HTERT RPE-1 (cell line): Measurements from ENCODE around the gene RPL34.

ENCODE experiments used
- in situ Hi-C: fragments of 300-500 bp; cut with MboI; formaldehyde crosslinking; loops from 4 replicates; pipeline ENCODE4 v1.14.3; 2020; ENCODE audit warnings: low sequenced_read_pairs

Gene RPL34

DNA sequence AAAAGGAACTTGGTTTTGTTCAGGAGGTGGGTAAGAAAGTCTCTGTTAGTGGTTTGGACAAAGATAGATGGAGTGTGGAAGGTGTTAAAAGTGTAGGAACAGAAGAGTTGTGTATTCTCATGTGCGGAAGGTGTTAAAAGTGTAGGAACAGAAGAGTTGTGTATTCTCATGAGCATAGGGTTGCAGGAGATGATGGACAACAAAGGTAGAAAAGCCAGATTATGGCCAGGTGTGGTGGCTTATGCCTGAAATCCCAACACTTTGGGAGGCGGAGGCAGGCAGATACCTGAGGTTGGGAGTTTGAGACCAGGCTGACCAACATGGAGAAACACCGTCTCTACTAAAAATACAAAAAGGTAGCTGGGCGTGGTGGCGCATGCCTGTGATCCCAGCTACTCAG lies 2.5 kb downstream of the RPL34 start:
- in situ Hi-C loops = no loop called here

DNA sequence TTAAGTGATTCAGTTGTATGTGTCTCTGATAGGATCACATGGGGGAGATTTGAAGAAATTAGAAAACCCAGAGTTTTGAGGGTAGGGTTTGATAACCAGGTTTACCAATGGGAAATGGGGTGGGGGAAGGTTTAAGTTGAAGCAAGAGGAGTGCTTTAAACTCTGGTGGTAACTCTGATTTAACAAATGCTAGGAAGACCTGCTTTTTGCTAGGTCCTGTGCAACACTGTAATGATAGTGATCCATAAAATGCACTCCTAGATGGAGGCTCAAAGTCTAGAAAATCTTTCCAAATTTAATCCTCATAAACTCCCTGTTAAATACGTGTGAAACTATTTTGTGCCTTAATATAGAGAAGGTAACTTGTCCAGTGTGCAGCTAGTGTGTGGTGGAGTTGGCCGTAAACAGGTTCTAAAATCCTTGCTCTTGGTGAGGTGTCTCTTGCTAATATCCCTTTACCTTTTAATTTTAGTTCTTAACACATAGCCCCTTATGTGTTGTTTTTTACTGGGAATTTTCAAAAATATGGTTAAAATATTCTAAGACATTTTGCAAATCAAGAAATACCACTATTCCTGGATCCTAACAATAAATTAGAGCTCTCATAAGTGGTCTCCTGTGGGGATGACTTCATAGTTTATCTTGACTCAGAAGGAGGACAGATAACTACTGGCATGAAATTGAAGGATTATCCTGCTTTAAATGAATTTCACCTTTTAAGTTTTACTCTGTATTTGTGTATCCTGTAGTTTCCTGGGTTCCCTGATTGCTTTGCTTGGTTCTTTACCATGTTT lies 4.1 kb downstream of the RPL34 start:
- in situ Hi-C loops = no loop called here

DNA sequence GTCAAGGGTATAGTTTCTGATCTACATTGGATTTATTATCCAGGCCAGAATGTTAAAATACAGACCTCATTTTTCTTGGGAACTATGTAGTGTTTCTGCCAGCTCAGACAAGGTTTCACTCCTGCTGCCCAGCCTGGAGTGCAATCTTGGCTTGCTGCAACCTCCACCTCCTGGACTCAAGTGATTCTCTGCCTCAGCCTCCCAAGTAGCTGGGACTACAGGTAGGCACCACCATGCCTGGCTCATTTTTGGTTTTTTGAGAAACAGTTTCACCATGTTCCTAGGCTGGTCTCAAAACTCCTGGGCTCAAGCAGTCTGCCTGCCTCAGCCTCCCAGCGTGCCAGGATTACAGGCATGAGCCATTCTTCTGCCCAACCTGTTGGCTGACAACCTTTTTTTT lies 5.7 kb downstream of the RPL34 start:
- in situ Hi-C loops = no loop called here

DNA sequence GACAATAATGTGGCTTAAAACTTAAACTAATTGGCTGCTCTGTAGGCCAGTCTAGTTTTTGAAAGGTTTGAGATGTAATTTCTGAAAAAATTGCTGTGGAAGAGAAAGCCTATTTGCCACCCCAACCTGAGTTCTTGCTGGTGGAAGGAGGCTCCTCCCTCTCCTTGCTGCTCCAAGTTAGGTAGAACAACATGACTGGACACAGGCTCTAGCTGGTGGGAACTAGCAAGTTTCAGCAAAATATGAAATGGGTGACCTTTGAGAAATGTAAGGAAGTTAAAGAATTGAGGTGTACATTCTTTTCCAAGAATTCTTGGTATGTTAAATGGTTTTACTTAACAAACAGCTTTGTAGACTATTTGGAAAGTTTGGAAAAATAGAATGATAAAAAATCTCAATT lies 8.0 kb downstream of the RPL34 start:
- in situ Hi-C loops = no loop called here

DNA sequence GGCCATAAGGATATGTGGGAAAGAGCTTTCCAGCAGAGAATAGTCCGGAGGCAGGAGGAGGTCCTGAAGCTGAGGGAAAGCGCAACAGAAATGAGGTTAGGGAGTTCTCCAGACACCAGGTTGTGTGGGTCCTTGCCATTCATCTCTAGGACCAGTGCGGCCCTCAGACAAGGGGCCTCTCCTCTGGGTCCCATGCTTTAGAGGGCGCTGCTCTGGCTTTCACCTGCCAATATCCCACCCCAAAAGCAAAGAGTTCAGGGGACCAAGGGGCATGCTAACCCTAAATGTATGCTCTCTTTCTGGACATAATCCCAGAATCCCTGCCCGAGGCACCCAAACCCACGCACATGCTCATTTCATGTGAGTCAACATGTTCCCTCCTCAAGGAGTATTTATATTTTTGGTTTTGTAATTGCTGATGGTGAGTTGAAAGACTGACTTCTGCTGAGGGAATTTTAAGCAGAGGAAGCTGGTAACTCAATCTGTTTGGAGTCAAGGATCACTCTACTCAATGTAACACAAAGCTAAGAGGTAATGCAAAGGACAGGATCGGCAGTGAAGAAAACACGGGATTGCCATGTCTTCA lies 14.8 kb downstream of the RPL34 start:
- in situ Hi-C loops = no loop called here

DNA sequence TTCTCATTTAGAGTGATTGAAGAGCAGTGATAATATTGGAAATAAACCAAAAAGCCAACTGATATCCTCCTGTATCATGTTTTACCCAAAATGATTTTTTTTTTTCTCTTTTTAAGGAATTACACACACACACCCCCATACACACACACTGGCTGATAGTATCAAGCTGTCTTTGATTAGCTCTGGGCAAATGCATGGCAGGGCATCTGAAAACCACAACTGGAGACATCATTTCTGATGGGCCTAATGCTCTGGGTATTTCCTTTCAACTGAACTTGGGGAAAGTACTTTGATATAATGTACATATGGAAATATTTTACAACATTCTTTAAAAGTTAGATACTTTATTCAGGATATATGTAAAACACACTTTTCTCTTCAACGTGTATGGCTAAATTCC lies 15.9 kb downstream of the RPL34 start:
- in situ Hi-C loops = no loop called here

DNA sequence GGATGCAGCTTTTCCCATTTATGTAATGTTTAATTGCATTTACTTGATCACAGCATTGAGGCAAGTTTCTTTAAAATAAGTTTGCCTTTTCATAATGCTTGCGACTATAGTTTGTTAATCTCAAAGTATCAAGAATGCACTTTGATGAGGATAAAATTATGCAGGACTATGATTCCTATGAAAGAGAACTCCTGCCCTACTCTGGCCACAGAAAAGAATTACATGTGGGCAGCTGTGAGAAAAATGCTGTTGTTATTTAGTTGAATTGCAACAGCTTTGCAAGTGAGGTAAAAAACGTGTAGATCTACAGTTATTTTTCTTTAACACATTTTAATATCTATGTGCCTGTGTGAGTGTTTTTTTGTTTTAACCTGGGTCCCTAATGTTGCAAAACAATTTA lies 17.5 kb downstream of the RPL34 start:
- in situ Hi-C loops = no loop called here

DNA sequence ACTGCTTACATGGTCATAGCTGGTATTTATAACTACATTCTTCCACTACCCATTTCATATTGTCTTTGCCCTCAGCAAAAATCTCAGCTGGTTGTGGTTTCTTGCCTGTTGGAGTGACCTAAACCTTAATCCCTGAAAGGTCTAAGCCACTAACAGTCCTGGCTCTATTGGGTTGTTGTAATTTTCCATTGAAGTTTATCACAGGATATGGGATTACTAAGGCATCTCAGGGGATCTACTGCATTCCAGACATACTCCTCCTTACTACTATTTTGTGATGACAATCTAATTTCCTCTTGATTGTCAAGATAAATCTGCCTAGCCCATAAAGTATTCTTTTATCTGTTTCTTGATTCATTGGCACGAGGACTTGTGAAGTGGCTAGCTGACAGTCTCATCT lies 23.9 kb downstream of the RPL34 start:
- in situ Hi-C loops = no loop called here

DNA sequence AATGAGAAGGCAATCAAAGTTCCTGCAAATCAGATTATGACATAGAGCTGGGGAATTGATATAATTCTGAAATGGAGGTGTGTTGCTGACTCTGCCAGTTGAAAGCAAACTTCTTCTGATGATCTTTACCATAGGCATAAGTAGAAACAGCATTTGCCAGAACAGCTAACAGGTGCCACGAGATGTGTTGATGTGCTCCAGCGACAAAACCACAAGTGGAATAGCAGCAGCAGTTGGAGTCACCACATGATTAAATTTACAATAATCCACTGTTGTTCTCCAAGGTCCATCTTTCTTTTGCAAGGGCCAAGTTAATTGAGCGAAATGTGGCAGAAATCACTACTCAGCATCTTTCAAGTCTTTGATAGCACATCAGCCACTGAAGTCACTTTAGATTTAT lies 26.3 kb downstream of the RPL34 start:
- in situ Hi-C loops = no loop called here

DNA sequence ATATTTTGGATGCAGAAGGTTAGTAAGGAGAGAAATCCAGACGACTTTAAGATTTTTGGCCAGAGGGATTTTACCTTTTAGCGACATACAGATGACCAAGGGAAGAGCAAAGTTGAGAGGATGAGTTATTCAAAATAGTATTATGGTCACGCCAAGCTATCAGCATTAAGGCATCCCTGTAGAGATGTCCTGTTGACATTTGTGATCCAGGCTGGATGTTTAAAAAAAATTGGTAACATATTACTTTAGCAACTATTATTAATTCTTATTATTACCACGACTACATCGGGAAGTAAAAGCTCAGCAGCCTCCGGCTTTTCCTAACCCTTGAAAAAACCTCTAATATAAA lies 29.5 kb downstream of the RPL34 start:
- in situ Hi-C loops = no loop called here

DNA sequence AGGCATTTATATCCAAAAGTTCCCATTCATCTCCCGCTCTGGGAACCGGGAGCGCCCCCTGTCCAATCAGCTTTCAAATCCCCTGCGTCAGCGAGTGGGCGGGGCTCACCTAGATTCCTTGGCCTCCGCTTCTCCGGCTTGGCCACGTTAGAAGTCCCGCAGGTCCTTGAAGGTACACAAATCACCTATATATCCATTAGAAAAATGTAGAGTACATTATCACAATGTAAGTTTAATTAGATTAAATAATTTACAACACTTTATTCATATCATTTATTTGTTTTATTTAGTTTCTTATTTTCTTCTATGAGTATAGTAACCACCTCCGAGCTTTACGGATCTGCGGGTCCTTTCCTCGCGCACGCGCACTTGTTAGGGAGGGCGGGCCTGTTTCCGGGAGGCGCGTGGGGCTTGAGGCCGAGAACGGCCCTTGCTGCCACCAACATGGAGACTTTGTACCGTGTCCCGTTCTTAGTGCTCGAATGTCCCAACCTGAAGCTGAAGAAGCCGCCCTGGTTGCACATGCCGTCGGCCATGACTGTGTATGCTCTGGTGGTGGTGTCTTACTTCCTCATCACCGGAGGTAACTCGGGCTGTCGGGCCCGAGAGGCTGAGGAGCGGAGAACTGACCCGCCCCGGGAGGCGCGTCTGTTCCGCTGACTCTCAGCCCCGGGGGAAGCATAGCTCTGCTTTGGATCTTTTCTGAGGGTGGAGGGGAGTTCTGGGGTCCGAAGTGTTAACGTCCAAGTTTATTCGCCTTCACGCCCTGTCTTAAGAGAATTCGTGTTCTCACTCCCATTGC lies 30.0 kb downstream of the RPL34 start, which contains the start of gene OSTC:
OSTC (plus strand) TSS at position 388 of the 802 bp plus-strand sequence; CDS start at position 445, 57 bp downstream.
- in situ Hi-C loops = no loop called here

DNA sequence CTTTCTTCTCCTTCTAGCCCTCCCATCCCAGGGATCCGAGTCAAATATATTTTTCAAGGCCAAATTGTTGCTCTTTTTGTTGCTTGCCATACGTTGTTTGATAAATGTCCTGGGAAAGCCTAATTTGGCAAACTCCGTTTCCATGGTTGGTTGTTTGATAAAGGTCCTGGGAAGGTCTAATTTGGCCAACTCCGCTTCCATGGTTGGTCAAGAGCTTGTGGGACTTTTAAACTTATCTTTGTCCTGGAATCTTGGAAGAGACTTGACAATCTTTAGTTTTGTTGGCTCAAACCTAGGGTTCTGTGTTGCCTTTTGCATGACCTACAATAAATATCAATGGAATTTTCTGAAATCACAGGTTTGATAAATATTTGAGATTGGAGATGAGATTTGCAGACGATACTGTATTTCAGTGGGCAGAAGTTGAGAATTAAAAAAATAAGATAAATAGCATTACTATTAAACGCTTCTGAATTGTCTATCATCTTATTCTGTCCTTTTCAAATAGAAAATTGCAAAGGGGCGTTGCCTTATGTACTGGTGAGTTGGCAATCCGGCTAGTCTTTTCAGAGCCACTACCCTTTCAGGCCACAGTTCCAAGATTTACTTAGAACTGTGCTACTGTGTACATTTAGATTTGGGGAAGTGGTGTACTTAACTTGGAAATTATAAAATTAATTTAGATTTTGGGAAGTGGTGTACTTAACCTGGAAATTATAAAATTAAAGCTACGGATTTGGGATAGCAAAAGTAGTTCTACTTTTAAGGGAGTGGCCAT lies 30.8 kb downstream of the RPL34 start:
- in situ Hi-C loops = no loop called here

DNA sequence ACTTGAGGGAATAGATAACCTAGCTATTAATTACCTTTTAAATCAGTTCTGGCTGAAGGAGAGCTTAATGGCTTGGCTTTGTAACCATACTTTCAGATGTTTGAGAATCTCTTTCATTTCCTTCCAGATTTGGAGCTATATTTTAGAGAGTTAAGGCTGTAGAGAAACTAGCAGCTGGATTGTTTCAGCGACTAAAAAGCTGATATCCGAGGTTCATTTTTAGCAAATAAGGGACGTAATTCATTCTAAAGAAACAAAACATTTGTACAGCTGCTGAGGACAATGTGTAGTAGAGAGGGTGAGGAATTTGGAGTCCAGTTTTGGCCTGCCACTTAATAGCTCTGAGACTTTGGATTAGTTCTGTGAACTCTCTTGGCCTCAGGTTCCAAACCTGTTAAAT lies 42.3 kb downstream of the RPL34 start:
- in situ Hi-C loops = no loop called here

DNA sequence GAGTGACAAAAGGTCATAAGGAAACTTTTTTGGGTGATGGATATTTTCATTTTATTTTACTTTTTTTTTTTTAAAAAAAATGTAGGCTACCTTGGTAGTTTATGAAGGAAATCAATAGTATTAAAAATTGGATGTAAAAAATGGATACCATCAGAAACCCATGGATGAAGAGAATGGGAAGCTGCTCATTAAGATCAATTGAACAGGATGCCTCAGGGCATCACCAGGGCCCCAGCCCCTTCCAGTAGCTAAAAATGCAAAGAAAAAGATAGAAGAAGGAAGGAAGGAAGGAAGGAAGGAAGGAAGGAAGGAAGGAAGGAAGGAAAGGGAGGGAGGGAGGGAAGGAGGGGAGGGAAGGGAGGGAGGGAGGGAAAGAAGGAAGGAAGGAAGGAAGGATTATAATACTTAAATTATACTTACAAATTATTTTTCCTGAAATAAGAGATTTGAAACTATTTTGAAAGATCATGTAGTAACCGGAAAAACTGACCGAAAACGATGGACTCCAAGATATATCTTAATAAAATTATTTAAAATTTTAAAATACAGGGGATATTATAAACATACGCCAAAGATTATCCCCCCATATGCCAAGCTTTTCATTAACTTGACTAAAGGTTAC lies 54.1 kb downstream of the RPL34 start:
- in situ Hi-C loops = no loop called here
